ENCODE measurements around the gene CLDN3.
"Not testable (repeated sequence)": the region's sequence is repeated elsewhere in the genome, so short reads cannot be mapped to it uniquely, and the experiment has no call there.

DNA sequence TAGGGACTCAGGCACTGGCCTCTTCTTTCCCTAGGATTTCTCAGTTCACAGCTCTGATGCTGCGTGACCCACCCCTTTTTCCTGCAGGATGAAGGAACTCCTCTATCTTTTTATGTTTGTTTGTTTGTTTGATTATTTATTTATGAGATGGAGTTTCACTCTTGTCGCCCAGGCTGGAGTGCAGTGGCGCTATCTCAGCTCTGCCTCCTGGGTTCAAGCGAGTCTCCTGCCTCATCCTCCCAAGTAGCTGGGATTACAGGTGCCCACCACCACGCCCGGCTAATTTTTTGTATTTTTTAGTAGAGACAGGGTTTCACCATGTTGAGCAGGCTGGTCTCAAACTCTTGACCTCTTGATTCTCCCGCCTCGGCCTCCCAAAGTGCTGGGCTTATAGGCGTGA is 49.6 kb downstream of the CLDN3 start:
- TF ChIP-seq, protein P1, sequence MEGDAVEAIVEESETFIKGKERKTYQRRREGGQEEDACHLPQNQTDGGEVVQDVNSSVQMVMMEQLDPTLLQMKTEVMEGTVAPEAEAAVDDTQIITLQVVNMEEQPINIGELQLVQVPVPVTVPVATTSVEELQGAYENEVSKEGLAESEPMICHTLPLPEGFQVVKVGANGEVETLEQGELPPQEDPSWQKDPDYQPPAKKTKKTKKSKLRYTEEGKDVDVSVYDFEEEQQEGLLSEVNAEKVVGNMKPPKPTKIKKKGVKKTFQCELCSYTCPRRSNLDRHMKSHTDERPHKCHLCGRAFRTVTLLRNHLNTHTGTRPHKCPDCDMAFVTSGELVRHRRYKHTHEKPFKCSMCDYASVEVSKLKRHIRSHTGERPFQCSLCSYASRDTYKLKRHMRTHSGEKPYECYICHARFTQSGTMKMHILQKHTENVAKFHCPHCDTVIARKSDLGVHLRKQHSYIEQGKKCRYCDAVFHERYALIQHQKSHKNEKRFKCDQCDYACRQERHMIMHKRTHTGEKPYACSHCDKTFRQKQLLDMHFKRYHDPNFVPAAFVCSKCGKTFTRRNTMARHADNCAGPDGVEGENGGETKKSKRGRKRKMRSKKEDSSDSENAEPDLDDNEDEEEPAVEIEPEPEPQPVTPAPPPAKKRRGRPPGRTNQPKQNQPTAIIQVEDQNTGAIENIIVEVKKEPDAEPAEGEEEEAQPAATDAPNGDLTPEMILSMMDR (IDR thresholded peaks at IDR 0.05) = not testable (repeated sequence)
- not testable (repeated sequence) for TF ChIP-seq POLR2A (IDR thresholded peaks at IDR 0.05); EP300 (IDR thresholded peaks at IDR 0.05; ENCODE audit: low read depth)
